SK-N-SH treated with all-trans-retinoic acid at 6 μM for 48 hours (cell line): ENCODE results near the gene PODXL.

ENCODE experiments used
- GLIS3 ChIP-seq: fragments of 250-450 bp; sonication (Bioruptor Pico); IDR thresholded peaks from 2 replicates; pipeline ENCODE4 v1.5.0; 2020; ENCODE audit warnings: mild to moderate bottlenecking, moderate library complexity
- OSR1 ChIP-seq: fragments of 250-450 bp; sonication (Bioruptor Pico); IDR thresholded peaks from 2 replicates; pipeline ENCODE4 v1.8.0; 2022; ENCODE audit warnings: moderate library complexity, mild to moderate bottlenecking, inconsistent platforms
- PPARA ChIP-seq: fragments of 250-450 bp; sonication (Bioruptor Pico); IDR thresholded peaks from 2 replicates; pipeline ENCODE4 v1.5.0; 2020; ENCODE audit warnings: mild to moderate bottlenecking, borderline replicate concordance
- ZFP3 ChIP-seq: fragments of 250-450 bp; sonication (Bioruptor Pico); IDR thresholded peaks from 2 replicates; pipeline ENCODE4 v1.5.0; 2020; ENCODE audit warnings: mild to moderate bottlenecking, moderate library complexity
- ZFP30 ChIP-seq: fragments of 450-650 bp; formaldehyde crosslinking; IDR thresholded peaks from 2 replicates; pipeline ENCODE4 v1.5.0; 2022; ENCODE audit warnings: mild to moderate bottlenecking, moderate library complexity
- ZNF70 ChIP-seq: fragments of 450-650 bp; formaldehyde crosslinking; IDR thresholded peaks from 2 replicates; pipeline ENCODE4 v1.5.0; 2020; ENCODE audit warnings: mild to moderate bottlenecking, moderate library complexity
- ZNF8 ChIP-seq: fragments of 450-650 bp; formaldehyde crosslinking; IDR thresholded peaks from 2 replicates; pipeline ENCODE4 v1.5.0; 2020; ENCODE audit warnings: mild to moderate bottlenecking, moderate library complexity
- TF ChIP-seq, protein P1 (sequence below): fragments of 250-450 bp; sonication (Bioruptor Pico); IDR thresholded peaks from 2 replicates; pipeline ENCODE4 v1.8.0; 2020; ENCODE audit warnings: mild to moderate bottlenecking, moderate library complexity, borderline replicate concordance
- TF ChIP-seq, protein P2 (sequence below): fragments of 250-450 bp; sonication (Bioruptor Pico); IDR thresholded peaks from 2 replicates; pipeline ENCODE4 v1.5.1; 2021; ENCODE audit warnings: mild to moderate bottlenecking, moderate library complexity
- TF ChIP-seq, protein P3 (sequence below): fragments of 250-450 bp; sonication (Bioruptor Pico); IDR thresholded peaks from 2 replicates; pipeline ENCODE4 v1.5.0; 2020; ENCODE audit warnings: mild to moderate bottlenecking, moderate library complexity
- TF ChIP-seq, protein P4 (sequence below): fragments of 250-450 bp; sonication (Bioruptor Pico); IDR thresholded peaks from 2 replicates; pipeline ENCODE4 v1.8.0; 2021; ENCODE audit warnings: low read depth, mild to moderate bottlenecking, moderate library complexity, borderline replicate concordance
- TF ChIP-seq, protein P5 (sequence below): fragments of 250-450 bp; sonication (Bioruptor Pico); IDR thresholded peaks from 2 replicates; pipeline ENCODE4 v1.5.1; 2020; ENCODE audit warnings: low read depth, mild to moderate bottlenecking, moderate library complexity

DNA sequence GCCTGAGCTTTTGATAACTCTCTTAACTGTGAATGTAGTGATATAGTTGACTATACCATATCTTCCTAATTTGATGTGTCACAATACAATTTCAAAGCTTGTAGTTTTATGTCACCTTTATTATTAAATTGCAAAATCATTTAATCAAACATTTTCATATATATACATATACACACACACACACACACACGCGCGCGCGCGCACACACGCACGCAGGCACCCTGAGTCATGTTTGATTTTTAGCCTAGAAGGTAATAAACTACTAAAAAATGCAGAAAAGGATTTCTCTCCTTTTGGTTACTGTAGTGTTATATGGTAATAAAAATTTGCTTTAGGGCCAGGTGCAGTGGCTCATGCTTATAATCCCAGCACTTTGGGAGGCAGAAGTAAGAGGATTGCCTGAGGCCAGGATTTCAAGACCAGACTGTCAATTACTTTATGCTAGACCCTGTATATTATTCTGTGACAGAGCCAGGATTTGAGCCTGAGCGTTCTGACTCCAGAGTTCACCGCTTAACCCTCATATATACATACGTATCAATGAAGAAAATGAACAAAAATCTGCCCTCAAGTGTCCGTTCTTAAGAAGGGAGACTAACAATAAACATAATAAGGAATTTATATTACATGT lies 89.6 kb downstream of the PODXL start:
- TF ChIP-seq ZNF8 (CRISPR knock-in tag) (no peak), ZFP30 (no peak), ZNF70 (CRISPR knock-in tag) (no peak), GLIS3 (CRISPR knock-in tag) (no peak), ZFP3 (CRISPR knock-in tag) (no peak), PPARA (CRISPR knock-in tag) (no peak), OSR1 (CRISPR knock-in tag) (no peak)
- TF ChIP-seq, protein P1, sequence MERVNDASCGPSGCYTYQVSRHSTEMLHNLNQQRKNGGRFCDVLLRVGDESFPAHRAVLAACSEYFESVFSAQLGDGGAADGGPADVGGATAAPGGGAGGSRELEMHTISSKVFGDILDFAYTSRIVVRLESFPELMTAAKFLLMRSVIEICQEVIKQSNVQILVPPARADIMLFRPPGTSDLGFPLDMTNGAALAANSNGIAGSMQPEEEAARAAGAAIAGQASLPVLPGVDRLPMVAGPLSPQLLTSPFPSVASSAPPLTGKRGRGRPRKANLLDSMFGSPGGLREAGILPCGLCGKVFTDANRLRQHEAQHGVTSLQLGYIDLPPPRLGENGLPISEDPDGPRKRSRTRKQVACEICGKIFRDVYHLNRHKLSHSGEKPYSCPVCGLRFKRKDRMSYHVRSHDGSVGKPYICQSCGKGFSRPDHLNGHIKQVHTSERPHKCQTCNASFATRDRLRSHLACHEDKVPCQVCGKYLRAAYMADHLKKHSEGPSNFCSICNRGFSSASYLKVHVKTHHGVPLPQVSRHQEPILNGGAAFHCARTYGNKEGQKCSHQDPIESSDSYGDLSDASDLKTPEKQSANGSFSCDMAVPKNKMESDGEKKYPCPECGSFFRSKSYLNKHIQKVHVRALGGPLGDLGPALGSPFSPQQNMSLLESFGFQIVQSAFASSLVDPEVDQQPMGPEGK, result no peak
- TF ChIP-seq, protein P2, sequence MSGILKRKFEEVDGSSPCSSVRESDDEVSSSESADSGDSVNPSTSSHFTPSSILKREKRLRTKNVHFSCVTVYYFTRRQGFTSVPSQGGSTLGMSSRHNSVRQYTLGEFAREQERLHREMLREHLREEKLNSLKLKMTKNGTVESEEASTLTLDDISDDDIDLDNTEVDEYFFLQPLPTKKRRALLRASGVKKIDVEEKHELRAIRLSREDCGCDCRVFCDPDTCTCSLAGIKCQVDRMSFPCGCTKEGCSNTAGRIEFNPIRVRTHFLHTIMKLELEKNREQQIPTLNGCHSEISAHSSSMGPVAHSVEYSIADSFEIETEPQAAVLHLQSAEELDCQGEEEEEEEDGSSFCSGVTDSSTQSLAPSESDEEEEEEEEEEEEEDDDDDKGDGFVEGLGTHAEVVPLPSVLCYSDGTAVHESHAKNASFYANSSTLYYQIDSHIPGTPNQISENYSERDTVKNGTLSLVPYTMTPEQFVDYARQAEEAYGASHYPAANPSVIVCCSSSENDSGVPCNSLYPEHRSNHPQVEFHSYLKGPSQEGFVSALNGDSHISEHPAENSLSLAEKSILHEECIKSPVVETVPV (CRISPR knock-in tag), result no peak
- TF ChIP-seq, protein P3, sequence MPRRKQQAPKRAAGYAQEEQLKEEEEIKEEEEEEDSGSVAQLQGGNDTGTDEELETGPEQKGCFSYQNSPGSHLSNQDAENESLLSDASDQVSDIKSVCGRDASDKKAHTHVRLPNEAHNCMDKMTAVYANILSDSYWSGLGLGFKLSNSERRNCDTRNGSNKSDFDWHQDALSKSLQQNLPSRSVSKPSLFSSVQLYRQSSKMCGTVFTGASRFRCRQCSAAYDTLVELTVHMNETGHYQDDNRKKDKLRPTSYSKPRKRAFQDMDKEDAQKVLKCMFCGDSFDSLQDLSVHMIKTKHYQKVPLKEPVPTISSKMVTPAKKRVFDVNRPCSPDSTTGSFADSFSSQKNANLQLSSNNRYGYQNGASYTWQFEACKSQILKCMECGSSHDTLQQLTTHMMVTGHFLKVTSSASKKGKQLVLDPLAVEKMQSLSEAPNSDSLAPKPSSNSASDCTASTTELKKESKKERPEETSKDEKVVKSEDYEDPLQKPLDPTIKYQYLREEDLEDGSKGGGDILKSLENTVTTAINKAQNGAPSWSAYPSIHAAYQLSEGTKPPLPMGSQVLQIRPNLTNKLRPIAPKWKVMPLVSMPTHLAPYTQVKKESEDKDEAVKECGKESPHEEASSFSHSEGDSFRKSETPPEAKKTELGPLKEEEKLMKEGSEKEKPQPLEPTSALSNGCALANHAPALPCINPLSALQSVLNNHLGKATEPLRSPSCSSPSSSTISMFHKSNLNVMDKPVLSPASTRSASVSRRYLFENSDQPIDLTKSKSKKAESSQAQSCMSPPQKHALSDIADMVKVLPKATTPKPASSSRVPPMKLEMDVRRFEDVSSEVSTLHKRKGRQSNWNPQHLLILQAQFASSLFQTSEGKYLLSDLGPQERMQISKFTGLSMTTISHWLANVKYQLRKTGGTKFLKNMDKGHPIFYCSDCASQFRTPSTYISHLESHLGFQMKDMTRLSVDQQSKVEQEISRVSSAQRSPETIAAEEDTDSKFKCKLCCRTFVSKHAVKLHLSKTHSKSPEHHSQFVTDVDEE (CRISPR knock-in tag), result no peak
- TF ChIP-seq, protein P4, sequence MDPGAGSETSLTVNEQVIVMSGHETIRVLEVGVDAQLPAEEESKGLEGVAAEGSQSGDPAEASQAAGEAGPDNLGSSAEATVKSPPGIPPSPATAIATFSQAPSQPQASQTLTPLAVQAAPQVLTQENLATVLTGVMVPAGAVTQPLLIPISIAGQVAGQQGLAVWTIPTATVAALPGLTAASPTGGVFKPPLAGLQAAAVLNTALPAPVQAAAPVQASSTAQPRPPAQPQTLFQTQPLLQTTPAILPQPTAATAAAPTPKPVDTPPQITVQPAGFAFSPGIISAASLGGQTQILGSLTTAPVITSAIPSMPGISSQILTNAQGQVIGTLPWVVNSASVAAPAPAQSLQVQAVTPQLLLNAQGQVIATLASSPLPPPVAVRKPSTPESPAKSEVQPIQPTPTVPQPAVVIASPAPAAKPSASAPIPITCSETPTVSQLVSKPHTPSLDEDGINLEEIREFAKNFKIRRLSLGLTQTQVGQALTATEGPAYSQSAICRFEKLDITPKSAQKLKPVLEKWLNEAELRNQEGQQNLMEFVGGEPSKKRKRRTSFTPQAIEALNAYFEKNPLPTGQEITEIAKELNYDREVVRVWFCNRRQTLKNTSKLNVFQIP, result no peak
- TF ChIP-seq, protein P5, sequence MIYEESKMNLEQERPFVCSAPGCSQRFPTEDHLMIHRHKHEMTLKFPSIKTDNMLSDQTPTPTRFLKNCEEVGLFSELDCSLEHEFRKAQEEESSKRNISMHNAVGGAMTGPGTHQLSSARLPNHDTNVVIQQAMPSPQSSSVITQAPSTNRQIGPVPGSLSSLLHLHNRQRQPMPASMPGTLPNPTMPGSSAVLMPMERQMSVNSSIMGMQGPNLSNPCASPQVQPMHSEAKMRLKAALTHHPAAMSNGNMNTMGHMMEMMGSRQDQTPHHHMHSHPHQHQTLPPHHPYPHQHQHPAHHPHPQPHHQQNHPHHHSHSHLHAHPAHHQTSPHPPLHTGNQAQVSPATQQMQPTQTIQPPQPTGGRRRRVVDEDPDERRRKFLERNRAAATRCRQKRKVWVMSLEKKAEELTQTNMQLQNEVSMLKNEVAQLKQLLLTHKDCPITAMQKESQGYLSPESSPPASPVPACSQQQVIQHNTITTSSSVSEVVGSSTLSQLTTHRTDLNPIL (CRISPR knock-in tag), result no peak
